ENCODE data around the gene SCN1A. TPM values are rescaled to one million over a fixed set of nuclear protein-coding genes. Genes with fewer than 3 reads are reported as not detected.

The SCN1A gene
- total and polyA plus RNA-seq, 10 of the 15 experiments (the other 5 are each of a cell fraction or from before 2014, with no cell fraction given), result not detected

GRCh38 chr2:166068981-166069380 is 58.8 kb downstream of the SCN1A start (continued):
- TF ChIP-seq WRNIP1 (IDR thresholded peaks at IDR 0.05; ENCODE audit: borderline replicate concordance, low read depth, low read length), result no peak
- no peak for TF ChIP-seq HDAC6 (IDR thresholded peaks at IDR 0.05; ENCODE audit: unreplicated experiment)
- no peak for TF ChIP-seq SMAD5 (IDR thresholded peaks at IDR 0.05; ENCODE audit: low read depth)
- TF ChIP-seq, protein P1, sequence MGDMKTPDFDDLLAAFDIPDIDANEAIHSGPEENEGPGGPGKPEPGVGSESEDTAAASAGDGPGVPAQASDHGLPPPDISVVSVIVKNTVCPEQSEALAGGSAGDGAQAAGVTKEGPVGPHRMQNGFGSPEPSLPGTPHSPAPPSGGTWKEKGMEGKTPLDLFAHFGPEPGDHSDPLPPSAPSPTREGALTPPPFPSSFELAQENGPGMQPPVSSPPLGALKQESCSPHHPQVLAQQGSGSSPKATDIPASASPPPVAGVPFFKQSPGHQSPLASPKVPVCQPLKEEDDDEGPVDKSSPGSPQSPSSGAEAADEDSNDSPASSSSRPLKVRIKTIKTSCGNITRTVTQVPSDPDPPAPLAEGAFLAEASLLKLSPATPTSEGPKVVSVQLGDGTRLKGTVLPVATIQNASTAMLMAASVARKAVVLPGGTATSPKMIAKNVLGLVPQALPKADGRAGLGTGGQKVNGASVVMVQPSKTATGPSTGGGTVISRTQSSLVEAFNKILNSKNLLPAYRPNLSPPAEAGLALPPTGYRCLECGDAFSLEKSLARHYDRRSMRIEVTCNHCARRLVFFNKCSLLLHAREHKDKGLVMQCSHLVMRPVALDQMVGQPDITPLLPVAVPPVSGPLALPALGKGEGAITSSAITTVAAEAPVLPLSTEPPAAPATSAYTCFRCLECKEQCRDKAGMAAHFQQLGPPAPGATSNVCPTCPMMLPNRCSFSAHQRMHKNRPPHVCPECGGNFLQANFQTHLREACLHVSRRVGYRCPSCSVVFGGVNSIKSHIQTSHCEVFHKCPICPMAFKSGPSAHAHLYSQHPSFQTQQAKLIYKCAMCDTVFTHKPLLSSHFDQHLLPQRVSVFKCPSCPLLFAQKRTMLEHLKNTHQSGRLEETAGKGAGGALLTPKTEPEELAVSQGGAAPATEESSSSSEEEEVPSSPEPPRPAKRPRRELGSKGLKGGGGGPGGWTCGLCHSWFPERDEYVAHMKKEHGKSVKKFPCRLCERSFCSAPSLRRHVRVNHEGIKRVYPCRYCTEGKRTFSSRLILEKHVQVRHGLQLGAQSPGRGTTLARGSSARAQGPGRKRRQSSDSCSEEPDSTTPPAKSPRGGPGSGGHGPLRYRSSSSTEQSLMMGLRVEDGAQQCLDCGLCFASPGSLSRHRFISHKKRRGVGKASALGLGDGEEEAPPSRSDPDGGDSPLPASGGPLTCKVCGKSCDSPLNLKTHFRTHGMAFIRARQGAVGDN (IDR thresholded peaks at IDR 0.05), result no peak
- no peak for TF ChIP-seq HCFC1 (IDR thresholded peaks at IDR 0.05; ENCODE audit: low read length)

- CTCF ChIA-PET, result interaction anchor here (1.7 kb wide), 1 partner anchor 10 kb away, joined by 8 read pairs; no protein-coding TSS in a partner anchor
- POLR2A ChIA-PET, result no interaction called here
- Histone ChIP-seq H3K79me2 (ENCODE audit: control insufficient read depth, insufficient read depth, low read length) (no peaks in the 10 kb centered on the region), H3K4me2 (ENCODE audit: control insufficient read depth, insufficient read depth) (no peak overlapping the region), H3K4me1 (ENCODE audit: control insufficient read depth, insufficient read depth, low read length) (no peaks in the 10 kb centered on the region), H3K27me3 (replicated peaks in 1 of 2; ENCODE audit: control insufficient read depth in 2 of 2, insufficient read depth in 2 of 2, low read length in 1 of 2) (no peaks in the 10 kb centered on the region), H4K20me1 (ENCODE audit: control insufficient read depth, insufficient read depth) (no peaks in the 10 kb centered on the region), H3K27ac (ENCODE audit: control insufficient read depth, insufficient read depth) (no peak overlapping the region), H2AFZ (ENCODE audit: control insufficient read depth, low read depth, low read length) (no peak overlapping the region), H3K36me3 (ENCODE audit: control insufficient read depth in 2 of 2, insufficient read depth in 2 of 2, low read length in 1 of 2) (no peaks in the 10 kb centered on the region), H3K9me3 (replicated peaks; ENCODE audit: control insufficient read depth, insufficient read depth, low read length) (no peaks in the 10 kb centered on the region), H3K9ac (ENCODE audit: control insufficient read depth, insufficient read depth, low read length) (no peak overlapping the region), H3K4me3 (no peak overlapping the region)
- DNase-seq (ENCODE audit: low read depth, low spot score) (no peak), ATAC-seq (no peak), FAIRE-seq (no peak)
- WGBS (ENCODE audit: insufficient coverage, insufficient replicate concordance, low lambda C conversion rate, missing lambda C conversion rate), result 72% methylated on average over 2 of the region's 2 CpGs
- RAD21 ChIA-PET (ENCODE audit: unreplicated experiment), result interaction anchor here (1.1 kb wide), 1 partner anchor 61 kb away, joined by 4 read pairs; the partner anchor contains the start of gene SCN1A
- intact Hi-C loops (cut with micrococcal nuclease; ENCODE audit: unreplicated experiment) (no loop called here), in situ Hi-C loops (cut with MboI) (no loop called here)
- TF ChIP-seq TAF1 (IDR thresholded peaks at IDR 0.05; ENCODE audit: borderline replicate concordance, low read depth, low read length), result no peak
- TF ChIP-seq KDM1A (IDR thresholded peaks at IDR 0.05; ENCODE audit: borderline replicate concordance), result no peak
- TF ChIP-seq ZNF592 (IDR thresholded peaks at IDR 0.05), result no peak
- TF ChIP-seq POLR2AphosphoS2 (IDR thresholded peaks at IDR 0.05; ENCODE audit: low read depth, low read length), result no peak
- TF ChIP-seq EGR1 (IDR thresholded peaks at IDR 0.05; ENCODE audit: borderline replicate concordance in 1 of 2, low read depth in 2 of 2, low read length in 2 of 2), result no peak
- TF ChIP-seq ZNF207 (IDR thresholded peaks at IDR 0.05; ENCODE audit: borderline replicate concordance), result no peak
- TF ChIP-seq NFIC (IDR thresholded peaks at IDR 0.05; ENCODE audit: low read depth, low read length), result no peak
- TF ChIP-seq STAT1 (conservative IDR thresholded peaks at IDR 0.05), result no peak
- TF ChIP-seq TCF12 (IDR thresholded peaks at IDR 0.05; ENCODE audit: low read depth, low read length), result no peak
- TF ChIP-seq HCFC1 (IDR thresholded peaks at IDR 0.05; ENCODE audit: low read length), result no peak
- SMC1A ChIA-PET (ENCODE audit: uncharacterized antibody, unreplicated experiment), result interaction anchor here (1.0 kb wide), 1 partner anchor 10 kb away, joined by 3 read pairs; no protein-coding TSS in a partner anchor
- BruUV-seq (replicated peaks), result no TSS peak
Measured at GRCh38 chr2:166067229-166067628, 60.6 kb downstream of the SCN1A start.

Data from GM12878 (cell line).